GDM1 (cell line): ENCODE data around the gene NEAT1.

ENCODE experiments used
- DNase-seq: peaks from one replicate; lab custom pipeline; 2025; lab: John Stamatoyannopoulos, UW

NEAT1 gene

DNA sequence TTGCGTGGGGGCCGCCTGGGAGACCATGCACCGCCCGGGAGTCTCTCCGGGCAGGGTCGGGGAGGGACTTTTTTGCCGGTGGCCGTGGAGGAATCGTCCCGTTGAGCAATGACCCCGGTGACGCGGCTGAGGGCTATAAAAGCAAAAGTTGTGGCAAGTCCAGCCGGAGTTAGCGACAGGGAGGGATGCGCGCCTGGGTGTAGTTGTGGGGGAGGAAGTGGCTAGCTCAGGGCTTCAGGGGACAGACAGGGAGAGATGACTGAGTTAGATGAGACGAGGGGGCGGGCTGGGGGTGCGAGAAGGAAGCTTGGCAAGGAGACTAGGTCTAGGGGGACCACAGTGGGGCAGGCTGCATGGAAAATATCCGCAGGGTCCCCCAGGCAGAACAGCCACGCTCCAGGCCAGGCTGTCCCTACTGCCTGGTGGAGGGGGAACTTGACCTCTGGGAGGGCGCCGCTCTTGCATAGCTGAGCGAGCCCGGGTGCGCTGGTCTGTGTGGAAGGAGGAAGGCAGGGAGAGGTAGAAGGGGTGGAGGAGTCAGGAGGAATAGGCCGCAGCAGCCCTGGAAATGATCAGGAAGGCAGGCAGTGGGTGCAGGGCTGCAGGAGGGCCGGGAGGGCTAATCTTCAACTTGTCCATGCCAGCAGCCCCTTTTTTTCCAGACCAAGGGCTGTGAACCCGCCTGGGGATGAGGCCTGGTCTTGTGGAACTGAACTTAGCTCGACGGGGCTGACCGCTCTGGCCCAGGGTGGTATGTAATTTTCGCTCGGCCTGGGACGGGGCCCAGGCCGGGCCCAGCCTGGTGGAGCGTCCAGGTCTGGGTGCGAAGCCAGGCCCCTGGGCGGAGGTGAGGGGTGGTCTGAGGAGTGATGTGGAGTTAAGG lies at the start of gene NEAT1:
Gene NEAT1, plus strand, starts transcription at position 166 of the 883 bp plus-strand sequence.
- DNase-seq: peak; percentile 91

DNA sequence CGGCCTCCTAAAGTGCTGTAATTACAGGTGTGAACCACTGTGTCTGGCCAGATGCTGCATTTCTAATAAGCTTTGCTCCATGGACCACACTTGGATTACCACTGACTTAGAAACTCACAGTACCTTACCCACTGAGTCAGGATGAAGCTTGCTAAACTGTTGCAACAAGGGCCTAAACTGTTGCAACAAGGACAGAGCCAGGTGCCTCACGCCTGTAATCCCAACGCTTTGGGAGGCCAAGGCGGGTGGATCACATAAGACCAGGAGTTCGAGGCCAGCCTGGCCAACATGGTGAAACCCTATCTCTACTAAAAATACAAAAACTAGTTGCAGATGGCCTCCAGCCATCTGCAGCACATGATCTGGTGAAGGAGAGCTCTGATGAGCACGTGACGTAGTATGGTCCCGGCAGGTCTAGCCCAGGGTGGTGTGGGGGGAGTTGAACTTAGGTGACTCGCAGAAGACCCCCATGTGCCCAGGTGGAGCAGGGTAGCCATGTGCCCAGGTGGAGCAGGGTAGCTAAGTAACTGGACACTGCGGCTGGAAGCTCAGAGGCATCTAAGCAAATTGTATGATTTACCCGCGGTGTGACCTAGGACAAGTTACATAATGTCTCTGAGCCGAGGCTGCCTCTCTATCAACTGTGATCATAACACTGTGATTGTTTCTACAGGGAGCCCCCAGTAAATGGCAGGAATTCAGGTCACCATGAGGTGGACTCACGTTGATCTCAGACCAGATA lies 48.6 kb upstream of the NEAT1 start:
- DNase-seq: no peak

DNA sequence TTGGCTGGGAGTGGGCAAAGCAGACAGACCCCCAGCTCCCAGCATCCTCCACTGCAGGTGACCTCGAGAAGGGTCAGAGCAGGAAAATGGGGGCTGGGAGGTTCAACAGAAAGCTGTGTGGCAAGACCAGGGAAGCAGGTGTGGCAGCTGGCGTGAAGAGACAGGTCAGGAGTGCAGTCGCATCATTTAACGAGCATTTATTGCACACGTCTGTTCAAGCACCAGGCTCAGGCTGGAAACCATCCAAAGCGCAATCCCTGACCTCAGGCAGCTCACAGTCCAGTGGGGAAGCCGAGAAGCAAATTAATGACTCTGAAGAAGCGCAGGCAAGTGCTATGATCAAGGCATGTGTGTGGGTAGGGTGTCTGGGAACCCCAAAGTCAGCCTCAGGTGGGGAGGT lies 47.6 kb upstream of the NEAT1 start:
- no peak for DNase-seq

DNA sequence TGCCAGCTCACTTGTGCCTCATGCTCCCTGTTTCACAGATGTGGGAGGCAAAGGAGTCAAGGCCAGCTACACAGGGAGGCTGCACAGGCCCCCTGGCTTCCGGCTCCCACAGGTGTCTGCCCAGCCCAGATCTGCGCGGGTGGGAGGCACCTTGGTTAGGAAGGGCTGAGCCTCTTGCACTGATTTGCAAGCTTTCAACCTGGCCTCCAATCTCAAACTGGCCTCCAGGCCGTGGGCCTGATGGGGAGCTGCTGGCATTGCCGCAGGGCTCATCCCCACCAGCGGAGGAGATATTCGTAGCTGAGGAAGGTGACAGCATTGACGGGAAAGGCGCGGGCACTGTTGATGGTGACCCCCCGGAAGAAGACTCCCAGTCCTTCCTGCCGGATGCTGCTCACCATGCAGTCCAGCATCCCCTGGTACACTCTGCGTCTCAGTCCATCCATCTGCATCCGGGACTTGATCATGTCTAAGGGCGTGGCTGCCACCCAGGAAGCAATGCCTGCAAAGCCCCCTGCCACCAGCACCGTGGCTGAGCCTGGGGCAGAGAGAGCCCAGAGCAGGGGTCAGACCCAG lies 46.4 kb upstream of the NEAT1 start:
- DNase-seq: no peak

DNA sequence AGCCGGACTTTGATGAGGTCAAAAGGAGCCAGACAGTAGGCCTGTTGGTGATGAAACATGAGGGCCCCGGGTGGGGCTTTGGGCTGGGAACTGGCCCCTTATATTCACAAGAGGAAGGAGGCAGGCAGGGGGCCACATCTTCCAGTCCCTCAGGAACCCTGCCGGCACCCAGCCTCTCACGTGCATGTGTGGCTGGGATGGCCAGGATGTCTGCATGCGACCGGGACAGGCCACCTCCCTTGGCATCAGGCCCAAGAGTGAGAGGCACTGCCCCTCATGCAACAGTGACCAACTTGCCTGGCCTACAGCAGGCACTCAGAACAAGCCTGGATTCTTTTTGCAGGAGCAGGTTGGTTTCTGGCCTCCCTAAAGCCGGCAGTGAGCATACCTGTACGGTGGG lies 45.6 kb upstream of the NEAT1 start:
- no peak for DNase-seq

DNA sequence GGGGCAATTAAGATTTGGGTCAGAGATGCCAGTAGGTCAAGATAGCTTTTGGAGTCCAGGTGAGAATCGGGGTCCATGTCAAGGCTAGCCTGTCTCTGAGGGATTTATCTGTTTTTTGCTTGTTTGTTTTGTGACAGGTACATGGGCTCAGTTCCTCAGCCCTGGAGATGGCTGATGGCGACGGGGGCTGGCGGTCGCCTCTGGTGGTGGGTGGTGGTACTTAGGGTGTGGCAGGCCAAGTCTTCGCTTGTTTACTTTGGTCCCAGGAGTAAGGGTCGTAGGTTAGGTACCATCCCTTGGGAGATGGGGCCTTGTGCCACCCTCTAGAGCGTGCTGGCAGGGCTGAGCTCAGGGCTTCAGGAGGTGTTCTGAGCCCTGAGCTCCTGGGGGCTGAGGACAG lies 44.8 kb upstream of the NEAT1 start:
- DNase-seq: no peak

DNA sequence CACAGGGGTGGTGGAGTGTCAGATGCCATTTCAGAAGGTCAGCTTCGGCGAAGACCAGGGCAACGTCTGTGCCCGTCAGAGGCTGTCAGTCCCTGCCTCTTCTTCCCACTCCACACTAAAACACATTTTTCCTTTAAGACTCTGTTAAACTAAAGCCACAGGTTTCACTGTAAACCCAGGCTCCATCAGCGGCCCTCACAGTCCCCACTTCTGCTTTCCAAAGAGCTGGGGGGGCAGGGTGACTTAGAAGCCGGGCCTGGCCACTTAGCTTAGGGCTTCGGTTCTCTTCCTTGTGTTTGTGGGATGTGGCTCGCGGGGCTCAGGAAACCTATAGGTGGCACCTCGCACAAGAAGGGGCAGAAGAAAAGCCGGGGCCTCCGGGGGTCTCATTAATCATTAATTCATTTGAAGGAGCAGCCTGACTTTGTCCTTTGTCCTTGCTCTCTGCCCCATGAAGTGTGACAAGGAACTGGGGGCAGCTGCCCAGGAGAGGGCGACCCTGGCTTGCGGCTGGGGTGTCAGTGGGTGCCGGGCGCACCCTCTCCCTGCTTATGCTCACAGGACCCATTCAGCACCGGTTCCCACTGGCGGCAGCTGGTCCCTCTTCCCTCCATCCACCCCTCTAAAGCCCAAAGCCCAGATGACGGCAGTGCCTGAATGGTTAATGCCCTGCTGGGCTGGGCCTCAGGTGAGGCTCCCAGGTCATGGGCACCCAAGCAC lies 44.2 kb upstream of the NEAT1 start:
- DNase-seq: peak; percentile 69

DNA sequence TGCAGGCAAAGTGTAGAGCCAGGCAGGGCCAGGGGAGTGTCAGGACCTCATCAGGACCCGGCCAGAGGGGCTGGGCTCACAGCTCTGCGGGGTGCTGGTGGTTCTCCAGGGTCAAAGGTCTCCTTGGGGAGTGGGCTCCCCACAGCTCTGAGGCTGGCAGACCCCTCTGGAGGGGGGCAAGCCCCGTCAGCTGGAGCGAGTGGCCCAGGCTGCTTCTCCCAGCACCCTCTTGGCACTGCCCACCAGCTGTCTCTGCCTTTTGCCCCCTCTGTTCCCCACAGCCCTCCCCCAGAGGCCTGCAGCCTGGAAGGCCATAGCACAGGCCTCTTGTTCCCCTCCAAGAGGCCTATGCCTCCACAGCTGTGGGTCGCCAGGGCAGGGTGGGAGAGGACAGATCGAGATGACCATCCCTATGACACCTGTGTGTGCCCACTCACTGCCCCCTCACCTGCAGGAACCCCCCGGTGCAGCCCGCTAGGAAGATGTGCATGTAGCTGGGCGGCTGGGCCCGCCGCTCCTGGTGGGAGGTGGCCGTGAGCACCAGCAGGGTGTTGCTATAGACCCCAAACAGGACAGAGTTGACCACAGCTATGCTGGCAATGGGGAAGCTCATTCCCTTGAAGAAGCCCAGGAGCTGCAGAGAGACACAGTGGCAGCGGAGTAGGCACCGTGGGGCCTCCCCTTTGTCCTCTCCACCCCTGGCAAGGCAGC lies 43.5 kb upstream of the NEAT1 start:
- DNase-seq: no peak

DNA sequence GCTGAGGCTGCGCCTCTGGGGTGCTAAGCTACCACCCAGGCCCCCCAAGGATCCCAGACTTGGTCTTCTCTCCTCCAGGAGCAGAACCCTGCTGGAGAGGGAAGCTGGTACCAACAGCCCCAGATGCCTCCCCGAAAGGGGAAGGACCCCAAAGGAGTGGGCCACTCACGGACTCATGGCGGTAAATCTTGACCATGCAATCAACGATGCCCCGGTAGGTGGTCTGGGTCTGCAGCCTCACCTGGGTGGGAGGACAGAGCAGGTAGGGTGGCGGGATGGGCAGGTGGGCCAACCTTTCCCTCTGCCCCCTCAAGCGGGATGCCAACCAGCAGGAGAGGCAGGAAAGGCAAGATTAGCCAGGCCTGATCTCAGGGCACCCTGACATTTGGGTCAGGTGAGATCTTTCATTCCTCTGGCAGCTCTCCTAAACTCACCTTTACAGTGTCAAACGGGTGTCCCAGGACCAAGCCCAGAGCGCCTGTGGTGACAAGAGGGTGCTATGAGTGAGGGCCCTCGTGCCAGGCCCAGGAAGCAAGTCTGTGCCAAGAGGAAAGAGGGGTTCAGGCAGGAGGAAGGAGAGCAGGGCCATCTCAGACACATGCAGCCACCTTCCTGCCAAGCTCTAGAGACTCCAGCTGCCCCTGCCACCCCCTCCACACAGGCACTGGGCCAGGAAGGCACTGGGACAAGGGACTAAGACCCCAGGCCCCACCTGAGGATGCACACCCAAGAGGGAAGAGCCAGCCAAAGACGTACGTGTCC lies 42.7 kb upstream of the NEAT1 start:
- DNase-seq: no peak

DNA sequence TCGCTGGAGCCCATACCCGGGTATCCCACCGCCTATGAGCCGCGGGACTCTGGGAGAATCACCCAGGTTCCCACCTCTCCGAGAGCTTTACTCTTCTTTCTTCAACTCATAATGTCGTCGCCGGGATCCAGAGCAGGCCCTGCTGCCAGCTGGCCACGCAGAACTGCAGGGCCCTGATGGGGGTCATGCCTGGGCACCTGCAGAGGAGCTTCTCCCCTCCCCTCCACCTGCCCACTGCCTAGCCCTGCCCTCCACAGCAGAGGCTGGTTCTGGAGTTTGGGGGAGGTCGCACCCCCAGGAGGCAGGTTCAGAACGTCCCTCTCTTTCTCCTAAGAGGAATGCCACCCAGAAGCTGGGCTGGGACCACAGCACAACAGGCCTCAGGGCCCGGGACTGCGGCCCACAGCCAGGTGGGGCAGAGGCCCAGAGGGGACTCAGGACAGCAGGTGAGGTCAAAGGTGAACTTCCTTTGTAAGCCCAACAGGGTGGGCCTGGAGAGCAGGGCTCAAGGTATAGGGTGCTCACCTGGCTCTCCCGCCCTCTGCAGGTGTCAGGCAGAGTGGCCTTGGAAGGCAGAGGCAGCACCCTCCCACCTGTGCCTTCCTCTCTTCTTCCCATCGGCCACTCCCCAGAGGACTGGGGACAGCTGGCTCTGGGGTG lies 42.0 kb upstream of the NEAT1 start:
- no peak for DNase-seq

DNA sequence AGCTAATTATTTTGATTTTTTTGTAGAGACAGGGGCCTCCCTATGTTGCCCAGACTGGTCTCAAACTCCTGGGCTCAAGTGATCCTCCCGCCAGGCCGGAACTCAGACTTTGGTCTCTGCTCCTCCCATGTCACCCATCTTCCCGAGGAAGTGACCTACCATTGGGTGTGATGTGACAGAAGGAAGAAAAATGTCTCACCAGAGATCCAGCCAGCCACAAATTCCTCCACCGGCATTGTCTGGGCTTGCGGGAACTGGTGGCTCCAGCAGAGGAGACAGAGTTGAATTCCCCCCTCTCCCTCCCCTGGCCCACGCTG lies 40.9 kb upstream of the NEAT1 start:
- peak; percentile 58 for DNase-seq

DNA sequence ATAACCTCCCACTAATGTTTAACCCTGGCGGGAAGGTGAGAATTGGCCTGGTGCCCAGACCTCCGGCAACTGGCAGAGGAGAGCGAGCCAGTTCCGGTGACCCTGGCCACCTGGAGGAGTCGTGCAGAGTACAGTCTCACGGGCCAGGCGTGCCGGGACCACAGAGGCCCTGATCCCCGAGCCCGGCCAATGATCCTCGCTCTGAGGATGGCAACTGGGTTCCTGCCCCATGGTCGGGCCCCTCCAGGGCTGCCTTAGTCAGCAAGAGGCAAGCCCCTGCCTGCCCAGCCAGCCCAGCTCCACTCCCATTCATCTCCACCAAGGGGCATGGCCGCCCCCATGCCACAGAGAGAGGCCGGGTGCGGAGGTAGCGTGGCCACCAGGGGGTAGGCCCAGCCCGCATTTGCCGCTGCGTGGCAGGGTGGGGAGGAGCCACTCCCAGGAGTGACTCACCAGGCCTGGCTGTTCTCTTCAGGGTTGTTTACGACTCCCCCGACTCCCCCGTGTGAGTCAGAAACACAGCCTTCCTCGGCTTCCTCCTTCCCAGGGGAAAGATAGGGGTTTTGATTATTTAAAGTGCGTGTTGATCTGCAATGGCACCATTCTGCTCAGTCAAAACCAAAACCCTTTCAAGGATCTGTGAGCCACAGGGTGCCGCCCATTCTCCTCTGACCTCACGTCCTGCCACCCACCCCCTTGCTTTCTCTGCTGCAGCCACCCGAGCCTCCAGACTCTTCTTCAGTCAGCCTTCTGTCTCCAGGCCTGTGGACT lies 40.4 kb upstream of the NEAT1 start, which contains the start of gene SLC25A45:
Gene SLC25A45, minus strand, starts transcription at position 614 of the 771 bp plus-strand sequence. CDS start 695 bp downstream, outside the sequence.
- DNase-seq: peak; percentile 89

DNA sequence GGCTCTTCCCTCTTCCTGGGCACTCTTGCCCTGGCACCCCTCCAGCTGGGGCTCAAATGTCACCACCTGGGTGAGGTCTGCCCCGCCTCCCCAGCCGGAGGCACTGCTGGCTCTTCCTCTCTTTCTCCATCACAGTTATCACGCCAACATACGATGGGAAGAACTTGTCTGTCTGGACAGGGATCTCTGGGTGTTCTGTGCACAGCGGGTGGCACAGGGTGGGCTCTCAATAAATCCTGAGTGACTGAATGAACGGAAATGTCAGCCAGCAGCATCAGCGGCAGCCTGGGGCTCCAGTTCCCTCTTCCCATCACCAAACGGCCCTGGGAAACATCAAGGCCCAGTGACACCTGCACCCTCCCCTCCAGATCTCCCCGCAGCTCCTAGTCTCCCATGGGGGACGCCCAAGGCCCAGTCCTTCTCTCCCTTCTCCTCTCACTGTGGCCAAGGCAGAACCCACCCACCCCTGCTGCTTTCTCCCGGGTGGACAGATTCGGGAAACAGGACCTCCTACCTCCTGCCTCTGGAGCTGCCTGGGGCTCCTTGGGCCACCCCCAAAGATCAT lies 39.7 kb upstream of the NEAT1 start:
- DNase-seq: no peak

DNA sequence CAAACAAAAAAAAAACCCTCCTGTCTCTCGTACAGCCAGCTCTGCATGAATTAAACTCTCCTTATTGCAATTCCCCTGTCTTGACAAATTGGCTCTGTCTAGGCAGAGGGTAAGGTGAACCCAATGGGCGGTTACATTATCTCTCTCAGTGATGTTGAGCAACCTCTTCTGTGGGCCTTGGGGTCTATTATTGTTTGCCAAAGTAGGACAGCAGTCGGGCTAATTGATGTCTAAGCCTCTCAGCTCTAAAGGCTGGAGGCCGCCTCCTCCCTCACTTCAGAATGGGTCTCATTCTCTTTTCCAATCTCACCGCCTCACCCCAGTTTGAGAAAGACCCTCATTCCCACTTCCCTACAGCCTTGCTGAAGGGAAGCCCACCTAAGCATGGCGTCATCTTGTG lies 38.8 kb upstream of the NEAT1 start:
- DNase-seq: no peak

DNA sequence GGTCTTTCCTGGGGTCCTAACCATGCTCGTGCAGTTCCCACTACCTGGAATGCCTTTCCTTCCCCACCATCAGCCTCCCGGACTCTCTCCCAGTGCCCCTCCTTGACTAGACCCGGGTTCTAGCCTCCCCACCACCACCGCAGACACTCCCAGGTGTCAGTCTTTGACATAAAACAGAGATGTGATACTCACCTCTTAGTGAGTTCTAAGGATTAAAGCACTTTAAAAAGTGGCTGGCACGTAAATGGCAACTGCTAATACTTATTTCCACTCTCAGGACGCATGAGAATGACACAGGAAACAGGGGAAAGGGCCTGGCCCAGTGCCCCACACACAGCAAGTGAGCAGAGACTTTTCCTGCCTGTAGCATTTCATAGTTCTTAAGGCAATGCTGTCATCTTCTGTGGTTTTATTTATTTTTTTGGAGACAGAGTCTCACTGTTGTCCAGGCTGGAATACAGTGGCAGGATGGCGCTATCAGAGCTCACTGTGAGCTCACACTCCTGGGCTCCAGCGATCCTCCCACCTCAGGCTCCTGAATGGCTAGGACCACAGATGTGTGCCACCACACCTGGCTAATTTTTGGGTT lies 38.2 kb upstream of the NEAT1 start:
- peak; percentile 14 for DNase-seq

DNA sequence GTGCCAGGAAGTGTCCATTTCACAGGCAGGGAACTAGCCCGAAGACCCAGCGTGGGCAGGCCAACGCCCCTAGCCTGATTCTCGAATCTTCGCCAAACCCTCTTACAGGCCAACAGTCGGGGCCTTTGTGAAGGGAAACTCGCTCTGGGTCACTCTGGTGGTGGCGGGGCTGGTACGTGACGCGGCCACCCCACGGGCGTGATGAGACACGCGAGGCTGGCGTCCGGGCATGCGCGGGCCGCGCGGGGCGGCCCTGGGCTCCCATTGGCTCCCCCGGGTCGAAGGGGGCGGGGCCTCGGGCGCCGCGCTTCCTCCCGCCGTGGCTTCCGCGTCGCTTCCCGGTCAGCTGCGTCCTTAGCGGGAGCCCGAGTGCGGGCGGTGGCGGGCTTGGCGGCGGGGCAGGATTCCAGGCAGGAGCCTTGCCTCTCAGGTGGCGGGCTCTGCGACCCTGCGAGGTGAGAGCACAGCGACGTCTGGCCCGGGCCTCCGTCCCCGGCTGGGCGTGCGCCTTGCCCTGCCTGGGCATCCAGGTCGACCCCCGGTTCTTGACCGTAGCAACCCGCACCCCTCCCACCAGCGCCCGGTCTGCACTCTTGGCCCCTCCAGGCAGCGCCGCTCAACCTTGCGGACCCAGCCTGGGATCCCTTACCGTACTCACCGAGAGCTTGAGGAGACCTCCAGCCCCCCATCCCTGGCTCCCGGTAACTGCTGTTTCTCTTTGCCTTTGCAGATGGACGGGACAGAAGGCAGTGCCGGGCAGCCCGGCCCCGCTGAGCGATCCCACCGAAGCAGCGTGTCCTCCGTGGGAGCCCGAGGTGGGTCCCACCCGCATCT lies 36.1 kb upstream of the NEAT1 start, which contains the start of gene FRMD8:
Gene FRMD8, plus strand, starts transcription at position 331 of the 834 bp plus-strand sequence. Its CDS starts 400 bp downstream, at position 731.
- DNase-seq: peak; percentile 84

DNA sequence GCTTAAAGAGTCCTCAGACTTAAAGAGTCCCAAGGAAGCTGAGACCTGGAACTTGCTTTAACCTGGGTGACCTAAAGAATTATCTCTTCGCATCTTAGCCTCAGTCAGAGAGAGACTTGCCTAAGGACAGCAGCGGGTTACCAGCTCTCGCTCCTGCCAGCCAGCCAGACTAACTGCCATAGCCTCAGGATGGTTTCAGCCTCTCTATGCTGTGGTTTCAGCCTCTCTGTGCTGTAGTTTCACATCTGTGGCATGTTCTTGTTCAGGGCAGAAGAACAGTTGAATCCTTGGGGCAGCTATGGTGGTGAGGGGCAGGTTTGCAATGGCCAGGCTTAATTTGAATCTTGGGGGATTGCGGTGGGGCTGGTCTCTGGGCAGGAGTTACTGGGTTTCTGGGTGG lies 33.9 kb upstream of the NEAT1 start:
- DNase-seq: no peak
